Measurements from ENCODE around the gene TMEM204.

- TF ChIP-seq ZFP30 (CRISPR knock-in tag; IDR thresholded peaks at IDR 0.05), result no peak
- no peak for TF ChIP-seq ARNTL (CRISPR knock-in tag; IDR thresholded peaks at IDR 0.05; ENCODE audit: borderline replicate concordance, low read depth)
- TF ChIP-seq SNAI2 (CRISPR knock-in tag; IDR thresholded peaks at IDR 0.05), result no peak
- TF ChIP-seq, protein P1, sequence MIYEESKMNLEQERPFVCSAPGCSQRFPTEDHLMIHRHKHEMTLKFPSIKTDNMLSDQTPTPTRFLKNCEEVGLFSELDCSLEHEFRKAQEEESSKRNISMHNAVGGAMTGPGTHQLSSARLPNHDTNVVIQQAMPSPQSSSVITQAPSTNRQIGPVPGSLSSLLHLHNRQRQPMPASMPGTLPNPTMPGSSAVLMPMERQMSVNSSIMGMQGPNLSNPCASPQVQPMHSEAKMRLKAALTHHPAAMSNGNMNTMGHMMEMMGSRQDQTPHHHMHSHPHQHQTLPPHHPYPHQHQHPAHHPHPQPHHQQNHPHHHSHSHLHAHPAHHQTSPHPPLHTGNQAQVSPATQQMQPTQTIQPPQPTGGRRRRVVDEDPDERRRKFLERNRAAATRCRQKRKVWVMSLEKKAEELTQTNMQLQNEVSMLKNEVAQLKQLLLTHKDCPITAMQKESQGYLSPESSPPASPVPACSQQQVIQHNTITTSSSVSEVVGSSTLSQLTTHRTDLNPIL (CRISPR knock-in tag; IDR thresholded peaks at IDR 0.05; ENCODE audit: low read depth), result no peak
- TF ChIP-seq GLIS3 (CRISPR knock-in tag; IDR thresholded peaks at IDR 0.05), result no peak
- no peak for TF ChIP-seq ZNF8 (CRISPR knock-in tag; IDR thresholded peaks at IDR 0.05)
- TF ChIP-seq PPARA (CRISPR knock-in tag; IDR thresholded peaks at IDR 0.05; ENCODE audit: borderline replicate concordance), result no peak
- TF ChIP-seq ISL1 (CRISPR knock-in tag; IDR thresholded peaks at IDR 0.05), result no peak
- no peak for TF ChIP-seq ZNF565 (CRISPR knock-in tag; conservative IDR thresholded peaks at IDR 0.05; ENCODE audit: low read depth)
- no peak for TF ChIP-seq CSDC2 (CRISPR knock-in tag; IDR thresholded peaks at IDR 0.05)
- no peak for TF ChIP-seq ZFP3 (CRISPR knock-in tag; IDR thresholded peaks at IDR 0.05)
- no peak for TF ChIP-seq CSRNP3 (CRISPR knock-in tag; IDR thresholded peaks at IDR 0.05)
- no peak for TF ChIP-seq OSR1 (CRISPR knock-in tag; IDR thresholded peaks at IDR 0.05)
Observed at GRCh38 chr16:1493746-1494094, 39.7 kb upstream of the TMEM204 start.
